Hepatocyte (in vitro differentiated cells): Measurements from ENCODE around the gene CDHR3.

Experiments
- CTCF ChIP-seq: fragments of 200-600 bp; sonication (generic); IDR thresholded peaks from 2 replicates; pipeline ENCODE4 v1.5.1; 2016; ENCODE audit warnings: antibody characterized with exemption, mild to moderate bottlenecking; ENCODE audit not compliant: poor library complexity
- EZH2phosphoT487 ChIP-seq: fragments of 200-600 bp; sonication (generic); IDR thresholded peaks from one replicate; pipeline ENCODE4 v1.6.1; 2018; ENCODE audit warnings: antibody characterized with exemption, mild to moderate bottlenecking, low read depth, moderate library complexity; ENCODE audit not compliant: unreplicated experiment, severe bottlenecking

- TF ChIP-seq CTCF = no peak
- TF ChIP-seq EZH2phosphoT487 = no peak
Observed at GRCh38 chr7:105926131-105926530, 36.9 kb upstream of the CDHR3 start.
